HepG2 (cell line): ENCODE measurements around the gene KCNAB2. TPM values are rescaled to one million over a fixed set of nuclear protein-coding genes. Genes with fewer than 3 reads are reported as not detected.

Experiments used
- ATF5 ChIP-seq: sonication (generic); formaldehyde crosslinking; IDR thresholded peaks from 2 replicates; pipeline ENCODE4 v1.4.0; 2020; ENCODE audit warnings: mild to moderate bottlenecking, low read depth, missing genetic modification reagents
- CTCF ChIP-seq: sonication (generic); formaldehyde crosslinking; IDR thresholded peaks from 2 replicates; pipeline ENCODE4 v1.5.0; 2020; ENCODE audit warnings: mild to moderate bottlenecking, missing genetic modification reagents, moderate library complexity
- EZH2 ChIP-seq: conservative IDR thresholded peaks from 2 replicates; pipeline ENCODE4 v1.6.1; 2012; ENCODE audit warnings: mild to moderate bottlenecking, low read depth, low read length, moderate library complexity
- MED13 ChIP-seq: sonication (generic); formaldehyde crosslinking; IDR thresholded peaks from 2 replicates; pipeline ENCODE4 v1.5.0; 2020; ENCODE audit warnings: missing genetic modification reagents
- MEIS2 ChIP-seq: sonication (generic); formaldehyde crosslinking; IDR thresholded peaks from 2 replicates; pipeline ENCODE4 v1.9.0; 2021; ENCODE audit warnings: mild to moderate bottlenecking, missing genetic modification reagents
- MTF2 ChIP-seq: sonication (generic); formaldehyde crosslinking; IDR thresholded peaks from 2 replicates; pipeline ENCODE4 v1.5.0; 2020; ENCODE audit warnings: missing genetic modification reagents, borderline replicate concordance
- RFX5 ChIP-seq: IDR thresholded peaks from 2 replicates; pipeline ENCODE4 v1.6.1; 2011; ENCODE audit warnings: low read depth, low read length, improper control_type of control experiment
- SALL1 ChIP-seq: sonication (generic); formaldehyde crosslinking; IDR thresholded peaks from 2 replicates; pipeline ENCODE4 v1.8.0; 2022; ENCODE audit warnings: mild to moderate bottlenecking, missing genetic modification reagents
- SNAPC2 ChIP-seq: sonication (generic); formaldehyde crosslinking; IDR thresholded peaks from 2 replicates; pipeline ENCODE4 v1.8.1; 2022; ENCODE audit warnings: mild to moderate bottlenecking, missing genetic modification reagents
- THAP8 ChIP-seq: sonication (generic); formaldehyde crosslinking; IDR thresholded peaks from 2 replicates; pipeline ENCODE4 v1.5.1; 2020; ENCODE audit warnings: missing genetic modification reagents, mild to moderate bottlenecking, borderline replicate concordance
- THYN1 ChIP-seq: sonication (generic); formaldehyde crosslinking; IDR thresholded peaks from 2 replicates; pipeline ENCODE4 v1.8.1; 2023; ENCODE audit warnings: low read depth, mild to moderate bottlenecking, moderate library complexity, missing genetic modification reagents, borderline replicate concordance
- YEATS4 ChIP-seq: sonication (generic); formaldehyde crosslinking; IDR thresholded peaks from 2 replicates; pipeline ENCODE4 v1.4.0; 2020; ENCODE audit warnings: missing genetic modification reagents, borderline replicate concordance
- ZNF121 ChIP-seq: sonication (generic); formaldehyde crosslinking; IDR thresholded peaks from 2 replicates; pipeline ENCODE4 v1.5.0; 2020; ENCODE audit warnings: mild to moderate bottlenecking, missing genetic modification reagents
- ZNF205 ChIP-seq: IDR thresholded peaks from 2 replicates; pipeline ENCODE4 v1.6.1; 2018; ENCODE audit warnings: missing biosample characterization, missing genetic modification reagents
- ZNF274 ChIP-seq: sonication (generic); formaldehyde crosslinking; IDR thresholded peaks from 2 replicates; pipeline ENCODE4 v1.5.1; 2020; ENCODE audit warnings: mild to moderate bottlenecking, missing genetic modification reagents
- ZNF577 ChIP-seq: sonication (generic); formaldehyde crosslinking; IDR thresholded peaks from 2 replicates; pipeline ENCODE4 v1.4.0; 2020; ENCODE audit warnings: mild to moderate bottlenecking, low read depth, missing genetic modification reagents, borderline replicate concordance
- ZNF768 ChIP-seq: sonication (generic); formaldehyde crosslinking; IDR thresholded peaks from 2 replicates; pipeline ENCODE4 v1.4.0; 2020; ENCODE audit warnings: missing genetic modification reagents
- ZSCAN5A ChIP-seq: sonication (generic); formaldehyde crosslinking; IDR thresholded peaks from 2 replicates; pipeline ENCODE4 v1.8.0; 2022; ENCODE audit warnings: mild to moderate bottlenecking, missing genetic modification reagents, borderline replicate concordance
- ZUFSP ChIP-seq: sonication (generic); formaldehyde crosslinking; IDR thresholded peaks from 2 replicates; pipeline ENCODE4 v1.9.0; 2021; ENCODE audit warnings: missing genetic modification reagents, mild to moderate bottlenecking, borderline replicate concordance
- ZXDC ChIP-seq: sonication (generic); formaldehyde crosslinking; IDR thresholded peaks from 2 replicates; pipeline ENCODE4 v1.5.0; 2020; ENCODE audit warnings: mild to moderate bottlenecking, missing genetic modification reagents
- polyA plus RNA-seq, 8 experiments: library from polyadenylated mRNA; depleted of rRNA in 3 of 8; stranded (reverse) in 7 of 8; unstranded in 1 of 8; fragments of >200 nt; fragmentation: Illumina TruSeq in 4 of 8; extraction: Trizol in 4 of 8; gene quantifications; 2 replicates each; pipeline versions ENCODE4 v1.2.1 to v1.2.3, GENCODE V29; 2011 to 2016; ENCODE audit warnings: low read depth in 4 of 8, missing spikeins in 1 of 8, mixed read lengths in 1 of 8; ENCODE audit not compliant: insufficient read depth in 1 of 8
- total RNA-seq, 5 experiments: library from RNA; depleted of rRNA; stranded (reverse); fragments of >200 nt; fragmentation: Illumina TruSeq; extraction: Trizol; gene quantifications; 2 replicates each; pipeline ENCODE4 v1.2.3, GENCODE V29; 2016; ENCODE audit warnings: low read depth in 1 of 5

KCNAB2 gene
- total and polyA plus RNA-seq, 2 of the 13 experiments (the other 11 are each of a cell fraction or from before 2014, with no cell fraction given): 6.2 to 8.8 TPM

- TF ChIP-seq ZUFSP (CRISPR knock-in tag) (no peak), YEATS4 (no peak; the same call in 1 of the 2 replicates), ZNF121 (CRISPR knock-in tag) (no peak), ATF5 (CRISPR knock-in tag) (0 out of 2 replicates have a peak, but pooled peaks have one; percentile 48), MED13 (CRISPR knock-in tag) (no peak), THYN1 (CRISPR knock-in tag) (no peak), ZSCAN5A (CRISPR knock-in tag) (no peak), RFX5 (no peak), SNAPC2 (CRISPR knock-in tag) (peak; percentile 65; the same call in 1 of the 2 replicates), ZNF274 (no peak), ZNF768 (no peak), ZXDC (CRISPR knock-in tag) (no peak), ZNF577 (CRISPR knock-in tag) (no peak), EZH2 (no peak), ZNF205 (CRISPR knock-in tag) (0 out of 2 replicates have a peak, but pooled peaks have one; percentile 52), THAP8 (CRISPR knock-in tag) (no peak), CTCF (CRISPR knock-in tag) (peak; percentile 74), MEIS2 (CRISPR knock-in tag) (peak; percentile 73; the same call in 1 of the 2 replicates), MTF2 (CRISPR knock-in tag) (no peak), SALL1 (CRISPR knock-in tag) (peak; percentile 55; the same call in 1 of the 2 replicates)
Observed at GRCh38 chr1:6052543-6053205, 7.0 kb downstream of the KCNAB2 start (continued).
